A549 (cell line): Measurements from ENCODE around the gene DOK5. TPM values are rescaled to one million over a fixed set of nuclear protein-coding genes. Genes with fewer than 3 reads are reported as not detected.

Experiments used
- ATAC-seq, 2 experiments: fragments of 200-7000 bp in 1 of 2; fragments of >200 bp in 1 of 2; cut with Nextera tagmentation in 1 of 2; cut with Tn5 transposase in 1 of 2; 3 replicates each; pipeline versions ENCODE4 v1.8.0 to v1.9.1; 2018 to 2020; ENCODE audit warnings: mild to moderate bottlenecking in 1 of 2, moderate library complexity in 1 of 2
- CTCF ChIA-PET: fragments of 300-600 bp; sonication (Branson Sonifier 250); formaldehyde crosslinking; extraction: SDS; loops from one replicate; lab custom pipeline; 2021; ENCODE audit warnings: antibody characterized with exemption, inconsistent platforms; lab: Yijun Ruan, JAX
- POLR2A ChIA-PET: fragments of 350-600 bp; formaldehyde crosslinking; extraction: SDS; loops from one replicate; lab custom pipeline; 2021; ENCODE audit warnings: antibody characterized with exemption, inconsistent platforms; lab: Yijun Ruan, JAX
- DNase-seq, 2 experiments: peaks; one replicate each; pipeline versions ENCODE4 v3.0.0 to v3.0.0-alpha.2; 2011 to 2016; ENCODE audit warnings: low read depth in 1 of 2, low spot score in 1 of 2
- FAIRE-seq: peaks from 2 replicates; lab custom pipeline; 2011; peaks lifted over from hg19 to GRCh38; lab: Jason Lieb, UNC
- H3K27ac ChIP-seq, 2 experiments: fragments of >200 bp; sonication (Bioruptor Twin); formaldehyde crosslinking; 3 replicates each; pipeline ENCODE4 v1.5.1; 2016 to 2017
- H3K4me1 ChIP-seq: fragments of >200 bp; sonication (Bioruptor Twin); formaldehyde crosslinking; 3 replicates; pipeline ENCODE4 v1.6.1; 2016
- H3K4me2 ChIP-seq: fragments of >200 bp; sonication (Bioruptor Twin); formaldehyde crosslinking; 3 replicates; pipeline ENCODE4 v1.6.1; 2016
- H3K4me3 ChIP-seq: fragments of >200 bp; sonication (Bioruptor Twin); formaldehyde crosslinking; 3 replicates; pipeline ENCODE4 v1.5.1; 2016
- H3K9me3 ChIP-seq: fragments of >200 bp; sonication (Bioruptor Twin); formaldehyde crosslinking; 3 replicates; pipeline ENCODE4 v1.6.1; 2016
- BHLHE40 ChIP-seq: IDR thresholded peaks from 2 replicates; pipeline ENCODE4 v1.6.1; 2012; ENCODE audit warnings: low read depth, low read length, inconsistent platforms
- CHD4 ChIP-seq: fragments of 200-600 bp; sonication (generic); IDR thresholded peaks from 2 replicates; pipeline ENCODE4 v1.6.1; 2016; ENCODE audit warnings: antibody characterized with exemption, mild to moderate bottlenecking, borderline replicate concordance
- CTCF ChIP-seq: fragments of >200 bp; sonication (Bioruptor Twin); formaldehyde crosslinking; IDR thresholded peaks from 3 replicates; pipeline ENCODE4 v1.5.1; 2016
- ESRRA ChIP-seq: fragments of 150-350 bp; IDR thresholded peaks from 2 replicates; pipeline ENCODE4 v1.6.1; 2014; ENCODE audit warnings: mild to moderate bottlenecking, low read length, borderline replicate concordance
- HDAC2 ChIP-seq: fragments of 200-600 bp; sonication (generic); IDR thresholded peaks from 2 replicates; pipeline ENCODE4 v1.6.1; 2016
- HES2 ChIP-seq: fragments of >200 bp; sonication (Bioruptor Twin); formaldehyde crosslinking; IDR thresholded peaks from 2 replicates; pipeline ENCODE4 v1.6.1; 2016
- HOXB5 ChIP-seq: fragments of 250-450 bp; sonication (Bioruptor Pico); IDR thresholded peaks from 2 replicates; pipeline ENCODE4 v1.5.0; 2020; ENCODE audit warnings: mild to moderate bottlenecking, moderate library complexity
- MYC ChIP-seq: IDR thresholded peaks from 2 replicates; pipeline ENCODE4 v1.6.1; 2012; ENCODE audit warnings: mild to moderate bottlenecking, inconsistent platforms, low read length, improper control_type of control experiment, borderline replicate concordance
- PHF8 ChIP-seq: fragments of 200-600 bp; sonication (generic); IDR thresholded peaks from 2 replicates; pipeline ENCODE4 v1.6.1; 2016; ENCODE audit warnings: low read depth, mild to moderate bottlenecking, antibody characterized with exemption, moderate library complexity, borderline replicate concordance
- RAD21 ChIP-seq, 2 experiments: fragments of >200 bp in 1 of 2; sonication (Bioruptor Twin) in 1 of 2; formaldehyde crosslinking in 1 of 2; IDR thresholded peaks in 1 of 2; conservative IDR thresholded peaks in 1 of 2; 2 replicates in 1 of 2; 3 replicates in 1 of 2; pipeline ENCODE4 v1.6.1; 2012 to 2018; ENCODE audit warnings: inconsistent platforms in 1 of 2
- REST ChIP-seq: fragments of 200-600 bp; sonication (generic); IDR thresholded peaks from 2 replicates; pipeline ENCODE4 v1.6.1; 2016; ENCODE audit warnings: antibody characterized with exemption, mild to moderate bottlenecking, moderate library complexity
- SMC3 ChIP-seq: fragments of >200 bp; sonication (Bioruptor Twin); formaldehyde crosslinking; IDR thresholded peaks from 3 replicates; pipeline ENCODE4 v1.6.1; 2018; ENCODE audit warnings: inconsistent platforms
- USF2 ChIP-seq: fragments of 450-650 bp; IDR thresholded peaks from 2 replicates; pipeline ENCODE4 v1.6.1; 2014; ENCODE audit warnings: antibody characterized with exemption
- WGBS: methylation state at CpG from one replicate; pipeline ENCODE4 v1.1.6; 2017; ENCODE audit errors: missing lambda C conversion rate; 5-methylcytosine and 5-hydroxymethylcytosine counted together
- polyA plus RNA-seq, 4 experiments: library from polyadenylated mRNA; depleted of rRNA in 3 of 4; stranded (reverse); fragments of >200 nt; fragmentation: RNase III in 1 of 4; extraction: RNeasy Plus Mini Kit Qiagen cat#74134 plus additional on column Dnase treatment in 1 of 4; gene quantifications; 2 replicates in 3 of 4; 3 replicates in 1 of 4; pipeline ENCODE4 v1.2.3, GENCODE V29; 2011 to 2017

The DOK5 gene
- polyA plus RNA-seq, 2 of the 4 experiments (the other 2 are of a cell fraction): not detected

GRCh38 chr20:54665812-54666211 lies 190.4 kb downstream of the DOK5 start:
- FAIRE-seq: no peak
- Histone ChIP-seq H3K27ac (no peak overlapping the region), H3K4me3 (no peak overlapping the region), H3K4me2 (no peak overlapping the region), H3K4me1 (no peaks in the 10 kb centered on the region), H3K9me3 (no peaks in the 10 kb centered on the region)
- POLR2A ChIA-PET: no interaction called here
- no peak for ATAC-seq
- WGBS: 8% methylated on average over 1 of the region's 1 CpG
- no peak for DNase-seq
- TF ChIP-seq BHLHE40: no peak
- CTCF ChIA-PET: no interaction called here

- WGBS: 25% methylated on average over 12 of the region's 12 CpGs
- FAIRE-seq: no peak
Measured at GRCh38 chr20:54668271-54669039, 193.1 kb downstream of the DOK5 start.

More at GRCh38 chr20:54668271-54669039, 193.1 kb downstream of the DOK5 start:
- no peaks in the 10 kb centered on the region for H3K9me3 ChIP-seq
- H3K4me3 ChIP-seq: 0 out of 3 replicates have a peak overlapping the region, but pooled peaks have one; percentile 11
- H3K4me1 ChIP-seq: no peaks in the 10 kb centered on the region
- DNase-seq (peak; percentile 18 to 26), ATAC-seq (peak; percentile 88 to 94)
- ChIA-PET CTCF (interaction anchor here (0.6 to 2.9 kb wide), 14 partner anchors 9 to 1423 kb away, joined by 3 to 34 read pairs (median 3); no protein-coding TSS in a partner anchor), POLR2A (no interaction called here)
- no peak for TF ChIP-seq CHD4
- no peak for TF ChIP-seq HOXB5 (CRISPR knock-in tag)
- TF ChIP-seq CTCF: peak; percentile 75
- TF ChIP-seq RAD21 (conservative IDR thresholded peaks at IDR 0.05 in 1 of 2, IDR thresholded peaks at IDR 0.05 in 1 of 2): peak; percentile 41 to 50; a peak in 4 of 5 replicates
- no peak for TF ChIP-seq ESRRA
- TF ChIP-seq USF2: no peak
- peak; percentile 29; the same call in 1 of the 3 replicates for TF ChIP-seq SMC3
- no peak for TF ChIP-seq HDAC2
- TF ChIP-seq REST: no peak
- TF ChIP-seq MYC: no peak
- TF ChIP-seq HES2: no peak
- TF ChIP-seq PHF8: no peak
- no peak overlapping the region for H3K27ac ChIP-seq
- peak overlapping the region; percentile 72 for H3K4me2 ChIP-seq
